ENCODE measurements around the gene TF. TPM values are rescaled to one million over a fixed set of nuclear protein-coding genes. Genes with fewer than 3 reads are reported as not detected.

TF gene
- polyA plus RNA-seq, 1 of the 3 experiments (the other 2 are of a cell fraction) = 0.08 TPM

- no peaks in the 10 kb centered on the region for H3K9me2 ChIP-seq
- H3K4me2 ChIP-seq = no peak overlapping the region
- H3K4me3 ChIP-seq (ENCODE audit: low read depth in 2 of 2, low read length in 1 of 2) = no peak overlapping the region
- ChIA-PET POLR2A (no interaction called here), CTCF (interaction anchor here (1.9 kb wide), 1 partner anchor 380 kb away, joined by 6 read pairs; no protein-coding TSS in a partner anchor)
- H3F3A ChIP-seq (replicated peaks; ENCODE audit: insufficient read depth) = no peaks in the 10 kb centered on the region
- no peak for DNase-seq
- no peak for TF ChIP-seq POLR2AphosphoS5 (IDR thresholded peaks at IDR 0.05; ENCODE audit: low read depth, low read length)
- TF ChIP-seq REST (IDR thresholded peaks at IDR 0.05; ENCODE audit: low read depth, low read length) = no peak
- no peak for TF ChIP-seq MEF2A (IDR thresholded peaks at IDR 0.05; ENCODE audit: borderline replicate concordance, low read depth)
- TF ChIP-seq JUND (IDR thresholded peaks at IDR 0.05) = no peak
- TF ChIP-seq RCOR1 (IDR thresholded peaks at IDR 0.05; ENCODE audit: low read length) = no peak
- no peak for TF ChIP-seq NRF1 (IDR thresholded peaks at IDR 0.05; ENCODE audit: low read depth, low read length)
- no peak for TF ChIP-seq TCF12 (IDR thresholded peaks at IDR 0.05)
- no peak for TF ChIP-seq GABPA (IDR thresholded peaks at IDR 0.05; ENCODE audit: low read depth)
- no peak for TF ChIP-seq PBX3 (IDR thresholded peaks at IDR 0.05)
- no peak for TF ChIP-seq FOXJ3 (CRISPR knock-in tag; IDR thresholded peaks at IDR 0.05)
- TF ChIP-seq ZBTB33 (IDR thresholded peaks at IDR 0.05; ENCODE audit: borderline replicate concordance, low read depth) = no peak
- no peak for TF ChIP-seq TAF1 (IDR thresholded peaks at IDR 0.05; ENCODE audit: borderline replicate concordance, low read depth, low read length)
- TF ChIP-seq FOSL2 (IDR thresholded peaks at IDR 0.05; ENCODE audit: borderline replicate concordance, low read depth) = no peak
- no peak for TF ChIP-seq RXRA (IDR thresholded peaks at IDR 0.05; ENCODE audit: borderline replicate concordance, low read depth)
- no peak for TF ChIP-seq RAD21 (IDR thresholded peaks at IDR 0.05; ENCODE audit: low read length)
- TF ChIP-seq MAX (IDR thresholded peaks at IDR 0.05; ENCODE audit: low read depth) = no peak
- no peak for TF ChIP-seq IRF3 (IDR thresholded peaks at IDR 0.05; ENCODE audit: low read depth, low read length)
- TF ChIP-seq EZH2phosphoT487 (IDR thresholded peaks at IDR 0.05; ENCODE audit: borderline replicate concordance, low read depth) = no peak
- TF ChIP-seq SIN3A (IDR thresholded peaks at IDR 0.05; ENCODE audit: borderline replicate concordance, low read depth, low read length) = no peak
- no peak for TF ChIP-seq ELF1 (IDR thresholded peaks at IDR 0.05)
- no peaks in the 10 kb centered on the region for H4K20me1 ChIP-seq (ENCODE audit: insufficient read depth)
- no peaks in the 10 kb centered on the region for H3K36me3 ChIP-seq (replicated peaks in 1 of 2; ENCODE audit: control insufficient read depth in 1 of 2, insufficient read depth in 2 of 2, low read length in 1 of 2)
- no peaks in the 10 kb centered on the region; a peak in 1 of 4 replicates for H3K4me1 ChIP-seq (ENCODE audit: control insufficient read depth in 1 of 2, insufficient read depth in 2 of 2, low read depth in 1 of 2, low read length in 1 of 2)
- no peaks in the 10 kb centered on the region for H3K9me3 ChIP-seq
- H2AFZ ChIP-seq (ENCODE audit: low read depth) = no peak overlapping the region
- H3K27ac ChIP-seq (ENCODE audit: low read depth in 2 of 2, low read length in 1 of 2) = no peak overlapping the region
- H3K27me3 ChIP-seq (ENCODE audit: insufficient read depth) = no peaks in the 10 kb centered on the region
- no peaks in the 10 kb centered on the region for H3K79me2 ChIP-seq (ENCODE audit: insufficient read depth)
- WGBS (ENCODE audit: low lambda C conversion rate) = no CpG with 5 or more reads among the region's 10 CpGs
- H3K9ac ChIP-seq = no peak overlapping the region
These were observed 86.6 kb downstream of the TF start for GRCh38 chr3:133832802-133833144.
